Activated naive CD4-positive, alpha-beta T cell treated with anti-CD3 and anti-CD28 coated beads, Interleukin-2, amount 50 U/mL, for 72 hours (primary cell): ENCODE data around the gene CXCR3. TPM values are rescaled to one million over a fixed set of nuclear protein-coding genes. Genes with fewer than 3 reads are reported as not detected.
"Not testable (repeated sequence)": the region's sequence is repeated elsewhere in the genome, so short reads cannot be mapped to it uniquely, and the experiment has no call there.

Experiments used
- ATAC-seq, 2 donors: fragments of 150-1000 bp; cut with Tn5 transposase; 2 replicates each; pipeline ENCODE4 v1.10.0; 2021; ENCODE audit warnings: mild to moderate bottlenecking in 2 of 2, moderate library complexity in 2 of 2
- DNase-seq, 2 donors: peaks; one replicate each; pipeline ENCODE4 v3.0.0; 2021 to 2022; ENCODE audit warnings: low spot score in 2 of 2
- H3K27ac Mint-ChIP-seq, 2 donors: one replicate each; pipeline ENCODE4 v1.8.0; 2022; ENCODE audit warnings: mild to moderate bottlenecking in 2 of 2, mixed read lengths in 2 of 2
- H3K36me3 Mint-ChIP-seq, 2 donors: one replicate each; pipeline ENCODE4 v1.8.0; 2022; ENCODE audit warnings: mixed read lengths in 2 of 2
- H3K9me3 Mint-ChIP-seq, 2 donors: one replicate each; pipeline ENCODE4 v1.8.0; 2022; ENCODE audit warnings: mixed read lengths in 2 of 2
- total RNA-seq, 2 donors: library from RNA; stranded (reverse); gene quantifications; one replicate each; pipeline ENCODE4 v1.2.3, GENCODE V29; 2022

The CXCR3 gene
- total RNA-seq, result 10 to 100 TPM in 1 of 2 donors, 1 to 10 TPM in 1; 6.8 to 43.0 TPM

DNA sequence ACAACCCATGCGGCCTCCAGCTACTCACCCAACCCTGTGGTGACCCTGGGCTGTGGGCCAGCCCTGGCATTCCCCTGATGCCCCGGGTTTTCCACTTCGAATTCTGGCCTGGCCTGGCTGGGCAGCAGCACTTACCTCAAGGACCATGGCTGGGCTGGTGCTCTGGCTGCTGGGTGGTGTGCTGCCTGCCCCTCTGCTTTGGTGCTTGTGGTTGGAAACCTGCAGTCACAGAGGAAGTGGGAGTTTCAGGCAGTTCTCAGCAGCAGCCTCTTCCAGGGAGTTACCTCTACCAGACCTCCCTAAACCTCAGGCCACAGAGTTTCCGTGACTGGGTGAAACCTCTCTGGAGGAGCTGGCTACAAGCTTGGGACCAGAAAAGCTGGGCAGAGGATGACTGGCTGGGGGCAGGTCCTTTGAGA, at the start of gene CXCR3:
CXCR3 (minus strand) TSS at position 209 of the 419 bp plus-strand sequence; CDS start at position 147, 62 bp downstream.
- Mint-ChIP-seq H3K27ac (peak within 1 kb of the TSS; percentile 96 to 99), H3K9me3 (no peaks in the 10 kb centered on the region), H3K36me3 (peaks cover 25 to 42% of the 10 kb centered on the region in 2 donors)
- ATAC-seq (peak; percentile 70 to 72), DNase-seq (peak; percentile 63 to 90)

DNA sequence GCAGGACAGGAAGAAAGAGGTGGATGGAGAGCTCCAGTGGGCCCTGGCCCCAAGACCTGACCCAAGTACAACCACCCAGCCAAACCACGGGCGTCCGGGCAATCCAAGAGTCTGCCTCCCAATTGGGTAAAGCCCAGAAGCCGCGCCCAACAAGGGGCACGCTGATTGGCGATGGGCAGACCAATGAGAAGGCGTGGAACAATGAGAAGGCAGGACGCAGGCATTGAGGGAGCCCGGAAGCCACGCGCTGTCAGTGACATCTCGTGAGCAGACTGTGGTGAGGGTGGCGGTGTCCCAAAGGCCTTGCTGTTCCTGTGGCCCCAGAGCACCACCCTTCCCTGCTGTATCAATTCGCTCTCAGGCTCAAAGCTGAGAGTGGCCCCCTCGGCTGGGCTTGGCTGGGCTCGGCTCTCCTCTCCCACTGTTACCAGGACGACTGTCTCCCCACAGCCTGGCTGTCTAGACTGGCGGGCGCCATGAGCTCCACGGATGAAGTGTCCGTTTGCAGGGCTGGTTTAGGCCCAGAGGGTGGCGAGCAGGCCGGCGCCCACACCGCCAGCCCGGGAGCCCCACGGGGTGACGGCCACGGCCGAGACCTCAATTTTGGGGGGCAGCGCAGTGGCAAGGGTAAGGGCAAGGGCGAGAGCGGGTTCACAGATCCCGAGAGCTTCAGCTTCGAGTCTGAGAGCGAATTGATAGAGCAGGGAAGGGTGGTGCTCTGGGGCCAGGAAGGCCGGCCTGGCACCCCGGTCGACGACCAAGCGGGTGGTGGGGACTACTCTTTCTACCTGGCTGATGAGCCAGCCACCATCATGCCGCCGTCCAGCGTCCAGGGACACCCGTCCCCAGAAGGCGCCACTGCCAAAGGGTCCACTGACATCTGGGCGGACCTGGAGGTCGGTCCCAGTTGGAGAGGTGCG, 49.3 kb upstream of the CXCR3 start, which contains the start of gene LOC101059915:
LOC101059915 (plus strand) TSS at position 219 of the 920 bp plus-strand sequence.
- H3K27ac Mint-ChIP-seq, result no peak within 1 kb of the TSS
- H3K9me3 Mint-ChIP-seq, result no peaks in the 10 kb centered on the region
- H3K36me3 Mint-ChIP-seq, result no peaks in the 10 kb centered on the region
- DNase-seq, result no peak
- ATAC-seq, result no peak

DNA sequence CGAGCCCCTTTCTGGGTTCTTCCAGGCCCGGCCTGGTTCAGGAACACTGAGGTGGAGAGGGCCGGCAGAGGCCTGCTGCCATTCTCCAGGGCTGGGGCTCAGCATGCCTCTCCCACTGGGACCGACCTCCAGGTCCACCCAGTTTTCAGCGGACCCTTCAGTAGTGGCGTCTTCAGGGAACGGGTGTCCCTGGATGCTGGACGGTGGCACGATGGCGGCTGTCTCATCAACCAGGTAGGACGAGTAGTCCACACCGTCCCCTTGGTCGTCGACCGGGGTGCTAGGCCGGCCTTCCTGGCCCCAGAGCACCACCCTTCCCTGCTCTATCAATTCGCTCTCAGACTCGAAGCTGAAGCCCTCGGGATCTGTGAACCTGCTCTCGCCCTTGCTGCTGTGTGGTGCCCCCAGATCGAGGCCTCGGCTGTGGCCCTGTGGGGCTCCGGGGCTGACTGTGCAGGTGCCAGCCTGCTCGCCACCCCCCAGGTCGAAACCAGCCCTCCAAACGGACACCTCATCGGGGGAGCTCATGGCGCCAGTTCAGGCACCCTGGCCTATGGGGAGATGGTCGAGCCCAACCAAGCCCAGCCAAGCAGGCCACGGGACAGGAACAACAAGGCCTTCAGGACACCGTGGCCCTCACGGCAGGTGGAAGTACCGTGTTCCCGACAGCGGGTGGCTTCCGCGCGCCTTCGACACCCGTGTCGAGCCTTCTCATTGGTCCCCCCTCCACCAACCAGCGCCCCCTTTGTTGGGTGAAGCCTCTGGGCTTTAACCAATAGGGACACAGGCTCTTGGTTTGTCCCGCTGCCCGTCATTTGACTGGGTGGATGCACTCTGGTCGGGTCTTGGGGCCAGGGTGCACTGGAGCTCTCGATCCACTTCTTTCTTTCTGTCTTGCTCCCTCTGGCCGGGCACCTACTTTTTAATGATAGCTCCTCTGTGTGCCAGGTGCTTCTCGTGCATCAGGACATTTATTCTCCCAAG, 48.2 kb upstream of the CXCR3 start:
- Mint-ChIP-seq H3K27ac (no peak overlapping the region), H3K9me3 (no peaks in the 10 kb centered on the region), H3K36me3 (no peaks in the 10 kb centered on the region)
- no peak for DNase-seq
- no peak for ATAC-seq

DNA sequence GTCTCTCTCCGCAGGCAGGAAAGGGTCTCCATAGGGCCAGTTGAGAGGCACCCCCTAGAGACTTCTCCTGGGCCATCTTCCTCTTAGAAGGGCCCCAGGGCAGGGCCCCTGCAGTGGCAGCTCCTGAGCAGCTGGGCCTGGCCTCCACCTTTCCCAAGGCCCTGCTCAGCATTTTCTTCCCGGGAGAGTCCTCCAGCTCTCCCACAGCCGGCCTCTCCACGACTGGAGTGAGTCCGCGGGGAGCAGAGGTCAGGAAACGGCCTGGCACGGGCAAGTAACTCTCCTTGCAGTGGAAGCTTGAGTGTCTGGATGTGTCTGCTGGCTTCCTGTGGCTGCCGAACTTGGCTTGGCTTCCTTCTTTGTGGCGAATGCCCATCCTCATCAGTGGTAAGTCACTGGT, 47.4 kb upstream of the CXCR3 start:
- no peaks in the 10 kb centered on the region for H3K9me3 Mint-ChIP-seq
- no peak for ATAC-seq

DNA sequence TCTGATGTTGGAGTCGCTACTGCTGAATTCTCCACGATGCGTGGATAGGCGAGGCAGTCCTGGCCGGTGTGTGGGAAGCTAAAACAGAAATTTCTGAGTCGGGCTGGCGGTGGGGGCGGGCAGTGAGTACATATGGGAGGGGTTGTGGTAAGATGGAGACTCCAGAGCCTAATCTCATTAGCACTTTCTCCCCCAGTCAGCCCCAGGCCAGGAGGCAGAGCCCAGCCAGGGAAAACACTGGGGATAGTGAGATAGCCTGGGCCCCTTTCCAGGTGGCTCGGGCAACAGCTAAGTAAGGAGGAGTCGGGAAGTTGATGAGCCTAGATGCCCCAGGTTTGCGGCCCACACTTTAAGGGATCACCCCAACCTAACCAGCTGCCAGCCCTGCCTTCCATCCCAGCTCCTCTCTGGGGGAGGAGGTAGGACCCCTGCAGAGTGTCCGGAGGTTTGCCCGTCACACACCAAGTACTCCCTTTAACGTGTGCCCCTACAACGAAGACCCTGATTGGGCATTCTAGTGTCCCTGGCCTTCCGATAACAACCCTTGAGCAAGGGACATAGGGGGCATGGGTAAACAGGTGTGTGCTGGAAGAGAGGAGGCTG, 46.7 kb upstream of the CXCR3 start:
- H3K36me3 Mint-ChIP-seq, result no peaks in the 10 kb centered on the region
- H3K27ac Mint-ChIP-seq, result no peak overlapping the region
- ATAC-seq (no peak), DNase-seq (no peak)
- H3K9me3 Mint-ChIP-seq, result no peaks in the 10 kb centered on the region

More for the DNA sequence above, 47.4 kb upstream of the CXCR3 start:
- Mint-ChIP-seq H3K27ac (no peak overlapping the region), H3K36me3 (no peaks in the 10 kb centered on the region)
- no peak for DNase-seq

DNA sequence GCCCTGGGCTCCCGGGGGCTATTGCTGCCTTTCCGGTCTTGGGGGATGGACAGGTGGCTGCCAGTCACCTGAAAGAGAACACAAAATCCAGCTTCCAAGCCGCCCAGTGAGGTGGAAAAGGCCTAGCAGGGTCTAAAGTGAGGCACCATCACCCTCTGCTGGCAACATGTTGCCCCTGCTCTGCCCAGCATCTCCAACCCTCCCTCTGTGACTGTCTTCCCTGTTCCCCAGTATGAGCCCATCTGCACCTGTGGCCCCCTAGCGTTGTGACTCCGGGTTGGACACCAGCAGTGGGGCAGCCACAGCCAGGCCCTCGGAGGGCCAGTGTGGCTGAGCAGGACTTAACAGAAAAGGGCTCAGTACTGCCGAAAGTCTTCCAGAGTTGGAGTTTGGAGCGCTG, 45.9 kb upstream of the CXCR3 start:
- DNase-seq, H3K36me3 Mint-ChIP-seq, H3K9me3 Mint-ChIP-seq, H3K27ac Mint-ChIP-seq: not testable (repeated sequence)
- ATAC-seq, result peak in 1 of 2 donors; percentile 62

DNA sequence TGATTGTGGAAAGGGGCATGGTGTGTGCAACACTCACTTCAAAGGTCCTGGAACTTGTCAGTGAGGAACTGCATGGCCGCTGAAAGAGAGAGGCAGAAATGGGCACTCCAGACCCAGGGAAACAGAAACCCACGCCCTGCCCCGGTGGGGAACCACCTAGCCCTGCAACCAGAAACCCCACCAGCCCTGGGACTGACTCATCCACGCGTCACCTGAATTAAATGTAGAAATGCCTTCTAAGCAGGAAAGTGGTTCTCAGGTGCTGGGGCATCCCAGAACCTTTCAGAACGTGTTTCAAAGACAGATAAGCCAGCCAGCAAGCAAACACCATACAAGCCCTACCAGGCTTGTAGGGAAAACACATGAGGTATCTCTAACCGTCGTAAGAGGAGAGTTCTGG, 44.9 kb upstream of the CXCR3 start:
- H3K9me3 Mint-ChIP-seq, H3K36me3 Mint-ChIP-seq, H3K27ac Mint-ChIP-seq: not testable (repeated sequence)
- DNase-seq (peak; percentile 38 to 71), ATAC-seq (peak; percentile 64 to 77)

DNA sequence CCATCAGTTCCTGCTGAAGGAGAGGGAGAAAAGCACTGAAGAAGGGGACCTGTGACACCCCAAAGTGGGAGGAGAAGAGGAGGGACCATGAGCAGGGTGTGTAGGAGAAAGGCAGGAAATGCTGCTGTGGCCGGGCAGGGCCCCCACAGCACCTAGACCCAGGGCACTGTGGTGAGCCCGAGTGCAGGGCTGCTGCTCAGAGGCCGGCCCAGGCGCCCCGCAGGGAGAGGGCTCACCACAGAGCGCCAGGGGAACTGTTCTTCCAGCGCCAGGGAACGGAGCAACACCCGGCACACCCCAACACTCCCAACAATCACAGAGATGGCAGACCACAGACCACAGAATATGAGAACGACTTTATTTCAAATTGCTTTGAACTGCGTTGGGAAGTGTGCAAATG, 44.3 kb upstream of the CXCR3 start:
- H3K9me3 Mint-ChIP-seq, H3K36me3 Mint-ChIP-seq, DNase-seq: not testable (repeated sequence)
- H3K27ac Mint-ChIP-seq, result peak overlapping the region; percentile 78 to 85
- peak; percentile 19 to 37 for ATAC-seq

DNA sequence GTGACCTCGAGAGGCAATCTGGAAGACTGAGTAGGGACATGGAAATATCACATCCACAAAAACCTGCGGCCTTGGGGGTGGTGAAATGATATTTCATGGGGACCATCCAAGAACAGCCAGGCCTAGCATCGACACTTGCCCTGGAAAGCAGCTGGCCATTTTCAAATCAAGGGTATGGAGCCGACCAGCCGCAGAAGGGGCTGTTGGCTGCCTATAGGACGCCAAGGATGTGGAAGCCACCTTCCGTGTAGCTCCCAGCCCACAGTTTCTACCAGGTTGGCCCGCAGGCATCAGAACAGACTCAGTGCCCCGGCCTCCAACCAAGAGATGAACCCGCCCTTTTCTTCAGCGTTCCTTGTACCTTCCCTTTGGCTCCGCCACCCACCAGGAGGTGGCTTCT, 43.6 kb upstream of the CXCR3 start:
- no peak for ATAC-seq
- Mint-ChIP-seq H3K9me3 (peaks cover 0 to 1% of the 10 kb centered on the region in 2 donors), H3K27ac (peak overlapping the region in 1 of 2 donors; percentile 78), H3K36me3 (no peaks in the 10 kb centered on the region)
- DNase-seq, result no peak

DNA sequence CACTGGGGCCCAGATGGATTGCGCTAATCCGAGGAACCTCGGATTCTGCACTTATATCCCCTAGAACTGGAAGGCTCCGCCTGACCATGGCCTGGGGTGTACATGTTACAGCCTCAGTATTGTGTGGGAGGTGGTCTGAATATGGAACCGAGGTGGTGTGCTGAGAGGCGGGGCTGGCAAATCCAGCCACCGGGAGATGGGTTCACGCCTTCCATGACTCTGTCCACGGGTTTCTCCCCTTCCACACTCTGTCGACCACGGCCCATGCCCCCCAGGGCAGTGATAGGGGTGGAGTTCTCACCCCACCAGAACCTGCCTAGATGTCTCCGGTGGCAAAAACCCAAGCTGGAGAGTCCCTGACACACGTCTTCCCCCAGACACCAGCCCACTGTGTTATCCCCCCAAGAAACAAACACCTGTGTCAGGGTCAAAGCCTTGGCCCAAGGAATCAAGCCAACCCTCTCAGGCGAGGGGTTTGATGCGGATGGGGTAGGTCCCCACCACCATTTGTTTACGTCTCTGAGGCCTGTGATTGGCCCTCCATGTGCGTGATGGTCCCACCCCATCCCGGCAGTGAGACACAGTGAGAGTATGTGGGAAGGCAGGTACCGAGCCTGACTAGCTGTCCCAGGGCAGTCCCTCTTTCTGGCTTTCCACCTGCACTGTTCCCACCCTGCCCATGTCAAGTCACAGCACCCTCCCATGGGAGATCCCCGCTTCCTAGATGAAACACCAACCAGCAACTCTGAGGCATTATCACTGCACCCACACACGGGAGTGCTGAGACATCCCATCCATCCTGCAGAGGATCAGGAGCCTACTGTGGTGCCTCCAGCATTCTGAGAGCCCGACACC, 42.5 kb upstream of the CXCR3 start:
- Mint-ChIP-seq H3K27ac (no peak overlapping the region), H3K9me3 (peaks cover 0 to 8% of the 10 kb centered on the region in 2 donors), H3K36me3 (no peaks in the 10 kb centered on the region)
- DNase-seq (no peak), ATAC-seq (no peak)

DNA sequence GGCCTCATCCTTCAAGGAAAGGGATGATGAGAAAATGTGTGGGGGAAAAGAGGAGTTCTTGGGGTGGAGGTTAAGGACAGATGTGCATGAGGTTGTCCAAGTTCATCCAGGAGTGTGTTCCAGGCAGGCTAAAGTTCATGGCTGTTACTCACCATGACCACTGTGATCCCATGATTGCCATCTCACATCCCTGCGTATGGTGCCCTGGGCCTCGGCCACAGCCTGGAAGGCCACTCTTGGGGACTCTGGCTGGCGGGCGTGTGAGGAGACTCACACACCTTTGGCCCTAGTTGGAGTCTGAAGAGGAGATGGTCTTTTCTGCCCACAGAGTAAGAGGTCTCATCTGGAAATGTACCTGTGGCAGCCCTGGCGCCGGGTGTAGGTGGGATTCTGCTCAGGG, 41.6 kb upstream of the CXCR3 start:
- no peak for ATAC-seq
- DNase-seq, result no peak
- Mint-ChIP-seq H3K36me3 (no peaks in the 10 kb centered on the region), H3K9me3 (peaks cover 0 to 8% of the 10 kb centered on the region in 2 donors), H3K27ac (no peak overlapping the region)

DNA sequence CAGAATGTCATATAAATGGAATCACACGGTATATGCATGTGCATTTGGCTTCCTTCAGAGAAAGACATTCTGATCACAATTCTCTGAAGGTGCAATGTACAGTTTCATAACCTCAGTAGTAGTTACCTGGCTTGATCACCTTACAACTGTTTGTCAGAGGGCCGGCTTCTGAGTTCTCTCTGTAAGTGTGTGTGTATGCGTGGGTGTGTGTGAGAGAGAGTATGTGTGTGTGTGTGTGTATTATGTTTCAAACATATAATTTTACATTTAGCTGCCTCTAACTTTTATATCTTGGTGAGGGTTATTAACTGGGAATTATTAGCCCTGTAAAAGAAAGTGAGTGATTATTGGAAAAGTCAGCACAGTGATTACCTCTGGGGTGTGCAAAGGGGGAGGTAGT, 41.0 kb upstream of the CXCR3 start:
- Mint-ChIP-seq H3K27ac (no peak overlapping the region), H3K36me3 (no peaks in the 10 kb centered on the region), H3K9me3 (peaks cover 0 to 8% of the 10 kb centered on the region in 2 donors)
- DNase-seq (no peak), ATAC-seq (no peak)

DNA sequence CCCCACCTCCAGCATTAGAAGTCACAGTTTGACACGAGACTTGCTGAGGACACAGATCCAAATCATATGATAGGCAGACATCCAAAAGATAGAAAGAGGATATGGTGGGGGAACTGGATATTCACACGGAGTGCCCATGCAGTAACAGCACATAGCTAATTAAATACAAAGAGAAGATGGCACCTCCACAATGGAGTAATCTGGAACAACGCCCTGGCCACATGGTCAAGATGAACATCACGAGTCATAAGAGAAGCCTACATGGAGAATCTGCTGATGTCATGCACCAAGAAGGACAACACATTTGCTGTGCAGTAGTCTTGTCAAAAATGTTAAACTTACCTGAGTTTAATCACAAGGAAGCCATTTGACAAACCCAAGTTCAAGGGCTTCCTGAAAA, 39.0 kb upstream of the CXCR3 start:
- ATAC-seq (no peak), DNase-seq (no peak)
- no peaks in the 10 kb centered on the region for H3K36me3 Mint-ChIP-seq
- H3K9me3 Mint-ChIP-seq, result peaks cover 0 to 8% of the 10 kb centered on the region in 2 donors
- no peak overlapping the region for H3K27ac Mint-ChIP-seq

DNA sequence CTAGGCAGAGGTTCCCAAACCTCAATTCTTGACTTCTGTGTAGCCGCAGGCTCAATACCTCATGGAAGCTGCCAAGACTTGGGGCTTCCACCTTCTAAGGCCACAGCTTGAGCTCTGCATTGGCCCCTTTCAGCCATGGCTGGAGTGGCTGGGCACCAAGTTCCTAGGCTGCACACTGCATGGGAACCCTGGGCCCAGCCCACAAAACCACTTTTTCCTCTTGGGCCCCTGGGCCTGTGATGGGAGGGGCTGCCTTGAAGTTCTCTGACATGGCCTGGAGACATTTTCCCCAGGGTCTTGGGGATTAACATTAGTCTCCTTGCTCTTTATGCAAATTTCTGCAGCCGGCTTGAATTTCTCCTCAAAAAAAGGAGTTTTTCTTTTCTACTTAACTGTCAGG, 35.0 kb upstream of the CXCR3 start:
- ATAC-seq (no peak), DNase-seq (no peak)
- H3K27ac Mint-ChIP-seq, result no peak overlapping the region
- peaks cover 0 to 8% of the 10 kb centered on the region in 2 donors for H3K9me3 Mint-ChIP-seq
- no peaks in the 10 kb centered on the region for H3K36me3 Mint-ChIP-seq

DNA sequence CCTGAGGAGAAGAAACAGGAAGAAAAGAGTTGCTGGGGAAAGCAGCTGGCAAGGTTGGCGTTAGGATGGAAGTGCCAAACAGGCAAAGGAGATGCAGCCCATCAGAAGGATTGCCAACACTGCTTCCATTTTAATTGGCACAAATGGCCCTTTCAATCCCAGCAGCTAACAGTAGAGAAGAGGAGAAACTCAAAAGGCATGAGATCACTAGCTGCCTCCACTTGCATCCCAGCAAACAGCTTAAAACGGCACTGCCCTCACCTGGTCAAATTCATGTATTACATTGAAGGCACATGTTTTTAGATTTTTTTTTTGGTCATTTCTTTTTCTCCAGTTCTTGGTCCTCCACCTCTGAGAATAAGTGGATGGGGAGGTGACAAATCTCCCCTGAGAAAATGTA, 34.1 kb upstream of the CXCR3 start:
- ATAC-seq, result peak; percentile 50 to 62
- peaks cover 0 to 8% of the 10 kb centered on the region in 2 donors for H3K9me3 Mint-ChIP-seq
- H3K36me3 Mint-ChIP-seq, result no peaks in the 10 kb centered on the region

More for the DNA sequence above, 34.1 kb upstream of the CXCR3 start:
- no peak overlapping the region for H3K27ac Mint-ChIP-seq
- peak in 1 of 2 donors; percentile 54 for DNase-seq
